K562 (cell line): Measurements from ENCODE around the gene MTRF1L. TPM values are rescaled to one million over a fixed set of nuclear protein-coding genes. Genes with fewer than 3 reads are reported as not detected.

Source experiments
- ATAC-seq: fragments of 200-7000 bp; cut with Tn5 transposase; 3 replicates; pipeline ENCODE4 v1.9.1; 2020; ENCODE audit warnings: moderate library complexity
- BruUV-seq: library from RNA; stranded (reverse); fragments of 400-500 nt; replicated peaks from 2 replicates; lab custom pipeline; 2021; lab: Mats Ljungman, UMichigan
- CTCF ChIA-PET: fragments of 300-600 bp; formaldehyde crosslinking; extraction: SDS; loops from one replicate; lab custom pipeline; 2021; ENCODE audit warnings: low intra/inter-chr PET ratio; lab: Yijun Ruan, JAX
- POLR2A ChIA-PET: fragments of 300-600, 350-650 bp; sonication (Branson Sonifier 250); formaldehyde crosslinking; extraction: SDS; loops from one replicate; lab custom pipeline; 2021; ENCODE audit warnings: antibody characterized with exemption, inconsistent platforms; lab: Yijun Ruan, JAX
- DNase-seq, 4 experiments: peaks; one replicate each; pipeline versions ENCODE4 v3.0.0 to v3.0.0-alpha.2; 2011 to 2018; ENCODE audit warnings: low spot score in 3 of 4, mixed read lengths in 3 of 4; ENCODE audit errors: extremely low read depth in 1 of 4
- FAIRE-seq: peaks from 2 replicates; lab custom pipeline; 2011; peaks lifted over from hg19 to GRCh38; lab: Jason Lieb, UNC
- H2AFZ ChIP-seq: 2 replicates; pipeline ENCODE4 v1.6.0; 2011; ENCODE audit warnings: low read depth, low read length, control low read depth, inconsistent platforms
- H3K27ac ChIP-seq: fragments of 200-600 bp; 3 replicates; pipeline ENCODE4 v1.8.0; 2011; ENCODE audit warnings: low read depth, mild to moderate bottlenecking, control low read depth, inconsistent platforms, low read length, moderate library complexity, mixed read lengths; ENCODE audit errors: extremely low read depth
- H3K27me3 ChIP-seq, 2 experiments: fragments of 300-600 bp in 1 of 2; 2 replicates in 1 of 2; 3 replicates in 1 of 2; pipeline versions ENCODE4 v1.6.0 to v1.8.0; 2011; ENCODE audit warnings: inconsistent platforms in 2 of 2, low read length in 2 of 2, mild to moderate bottlenecking in 1 of 2, mixed read lengths in 1 of 2, moderate library complexity in 1 of 2; ENCODE audit not compliant: control insufficient read depth in 2 of 2, insufficient read depth in 2 of 2
- H3K36me3 ChIP-seq: fragments of 300-600 bp; 3 replicates; pipeline ENCODE4 v1.8.0; 2011; ENCODE audit warnings: mild to moderate bottlenecking, low read length, inconsistent platforms; ENCODE audit not compliant: control insufficient read depth, insufficient read depth
- H3K4me1 ChIP-seq, 2 experiments: fragments of 200-600 bp in 1 of 2; replicated peaks in 1 of 2; 2 replicates in 1 of 2; 3 replicates in 1 of 2; pipeline versions ENCODE4 v1.5.1 to v1.8.0; 2011; ENCODE audit warnings: inconsistent platforms in 2 of 2, low read length in 2 of 2, mild to moderate bottlenecking in 1 of 2, mixed read lengths in 1 of 2, moderate library complexity in 1 of 2; ENCODE audit not compliant: control insufficient read depth in 2 of 2, insufficient read depth in 2 of 2
- H3K4me2 ChIP-seq: 2 replicates; pipeline ENCODE4 v1.6.1; 2011; ENCODE audit warnings: low read length, control low read depth, inconsistent platforms, mixed read lengths; ENCODE audit not compliant: insufficient read depth
- H3K4me3 ChIP-seq: fragments of 200-600 bp; sonication (generic), shearing (Covaris generic); 2 replicates; pipeline ENCODE4 v1.5.1; 2016; ENCODE audit warnings: control low read depth, inconsistent platforms
- H3K79me2 ChIP-seq: fragments of 200-600 bp; 3 replicates; pipeline ENCODE4 v1.8.0; 2011; ENCODE audit warnings: low read length, inconsistent platforms; ENCODE audit not compliant: control insufficient read depth, insufficient read depth
- H3K9ac ChIP-seq, 2 experiments: 2 replicates each; pipeline versions ENCODE4 v1.6.0 to v1.6.1; 2011; ENCODE audit warnings: low read depth in 2 of 2, low read length in 2 of 2, control low read depth in 1 of 2, inconsistent platforms in 1 of 2, mild to moderate bottlenecking in 1 of 2, mixed read lengths in 1 of 2; ENCODE audit not compliant: insufficient read depth in 1 of 2
- H3K9me1 ChIP-seq: one replicate; pipeline ENCODE4 v1.6.0; 2011; ENCODE audit warnings: inconsistent platforms, mild to moderate bottlenecking, low read length, moderate library complexity; ENCODE audit not compliant: control insufficient read depth, insufficient read depth
- H3K9me3 ChIP-seq: replicated peaks from 2 replicates; pipeline ENCODE4 v1.5.1; 2011; ENCODE audit warnings: low read depth, low read length, inconsistent platforms; ENCODE audit not compliant: control insufficient read depth, insufficient read depth
- H4K20me1 ChIP-seq: replicated peaks from 2 replicates; pipeline ENCODE4 v1.6.1; 2011; ENCODE audit warnings: low read length, inconsistent platforms, mixed read lengths; ENCODE audit not compliant: control insufficient read depth, insufficient read depth
- CHD4 ChIP-seq: fragments of 200-600 bp; sonication (generic); IDR thresholded peaks from 3 replicates; pipeline ENCODE4 v1.6.1; 2012; ENCODE audit warnings: low read depth, mild to moderate bottlenecking, mixed read lengths, low read length, inconsistent platforms; ENCODE audit not compliant: insufficient read depth, insufficient replicate concordance, poor library complexity, severe bottlenecking
- ELF1 ChIP-seq: fragments of 200-800 bp; sonication (Bioruptor generic); IDR thresholded peaks from 2 replicates; pipeline ENCODE4 v1.6.1; 2016; ENCODE audit warnings: missing genetic modification characterization, missing compliant biosample characterization
- GATAD2B ChIP-seq: fragments of 450-650 bp; IDR thresholded peaks from 2 replicates; pipeline ENCODE4 v1.6.1; 2017; ENCODE audit warnings: mild to moderate bottlenecking, borderline replicate concordance
- GTF3C2 ChIP-seq: IDR thresholded peaks from 3 replicates; pipeline ENCODE4 v1.6.1; 2011; ENCODE audit warnings: borderline replicate concordance, mild to moderate bottlenecking, moderate library complexity; ENCODE audit not compliant: insufficient read length; ENCODE audit errors: extremely low read depth
- KAT8 ChIP-seq: fragments of 450-650 bp; IDR thresholded peaks from 2 replicates; pipeline ENCODE4 v1.6.1; 2016; ENCODE audit warnings: low read depth, mild to moderate bottlenecking
- KDM5B ChIP-seq: fragments of 200-600 bp; sonication (generic); IDR thresholded peaks from 2 replicates; pipeline ENCODE4 v1.6.1; 2012; ENCODE audit warnings: low read depth, mild to moderate bottlenecking, moderate library complexity, low read length, control low read depth, inconsistent platforms; ENCODE audit not compliant: insufficient replicate concordance
- NEUROD1 ChIP-seq: fragments of 150-350 bp; IDR thresholded peaks from 2 replicates; pipeline ENCODE4 v1.6.1; 2014; ENCODE audit warnings: borderline replicate concordance, low read length, low read depth; ENCODE audit not compliant: partially characterized antibody
- SFPQ ChIP-seq: fragments of 200-400 bp; formaldehyde crosslinking; IDR thresholded peaks from 2 replicates; pipeline ENCODE4 v1.6.1; 2017; ENCODE audit warnings: mild to moderate bottlenecking, low read depth, low read length, moderate library complexity
- SRSF1 ChIP-seq: fragments of 200-400 bp; formaldehyde crosslinking; IDR thresholded peaks from 2 replicates; pipeline ENCODE4 v1.6.1; 2017; ENCODE audit warnings: mild to moderate bottlenecking, low read depth, low read length, moderate library complexity
- ZFP30 ChIP-seq: fragments of 250-450 bp; sonication (Bioruptor Pico); IDR thresholded peaks from 2 replicates; pipeline ENCODE4 v1.8.0; 2022; ENCODE audit warnings: moderate library complexity, mild to moderate bottlenecking, inconsistent platforms, borderline replicate concordance
- ZNF280B ChIP-seq: fragments of 250-450 bp; sonication (Bioruptor Pico); IDR thresholded peaks from 2 replicates; pipeline ENCODE4 v1.5.1; 2021; ENCODE audit warnings: mild to moderate bottlenecking
- ZNF384 ChIP-seq: IDR thresholded peaks from 2 replicates; pipeline ENCODE4 v1.6.1; 2012; ENCODE audit warnings: low read depth, low read length, improper control_type of control experiment
- ZNF639 ChIP-seq, 2 experiments: fragments of 200-800 bp in 1 of 2; sonication (Bioruptor generic) in 1 of 2; sonication (generic) in 1 of 2; formaldehyde crosslinking in 1 of 2; IDR thresholded peaks in 1 of 2; conservative IDR thresholded peaks in 1 of 2; 2 replicates each; pipeline versions ENCODE4 v1.5.0 to v1.6.1; 2016 to 2020; ENCODE audit warnings: missing compliant biosample characterization in 1 of 2, missing genetic modification characterization in 1 of 2, missing genetic modification reagents in 1 of 2
- ZNF668 ChIP-seq: fragments of 250-450 bp; sonication (Bioruptor Pico); IDR thresholded peaks from 2 replicates; pipeline ENCODE4 v1.8.0; 2022; ENCODE audit warnings: mild to moderate bottlenecking, inconsistent platforms
- WGBS: fragments of 100-300 bp; shearing (Covaris generic); methylation state at CpG from one replicate; pipeline ENCODE4 v1.1.6; 2016; ENCODE audit warnings: low coverage, mixed read lengths; ENCODE audit not compliant: insufficient coverage; ENCODE audit errors: missing lambda C conversion rate; 5-methylcytosine and 5-hydroxymethylcytosine counted together
- in situ Hi-C: fragments of 300-500 bp; cut with MboI; formaldehyde crosslinking; loops from 4 replicates; pipeline ENCODE4 v1.15.0; 2018; ENCODE audit warnings: inconsistent platforms, mixed read lengths
- intact Hi-C: fragments of 100-400 bp; cut with micrococcal nuclease; formaldehyde crosslinking; loops from 2 replicates; pipeline ENCODE4 v1.14.2; 2022
- polyA plus RNA-seq, 8 experiments: library from polyadenylated mRNA; depleted of rRNA in 4 of 8; stranded (reverse) in 5 of 8; unstranded in 3 of 8; fragments of >200 nt; fragmentation: Nextera tagmentation in 2 of 8; fragmentation: Illumina TruSeq in 1 of 8; extraction: Ambion mirVana in 2 of 8; extraction: Trizol in 1 of 8; gene quantifications; 2 replicates each; pipeline versions ENCODE4 v1.2.1 to v1.2.3, GENCODE V29; 2011 to 2014; ENCODE audit warnings: inconsistent platforms in 1 of 8, missing spikeins in 1 of 8
- total RNA-seq, 7 experiments: library from RNA; depleted of rRNA in 6 of 7; stranded (reverse); fragments of >200 nt in 6 of 7; fragmentation: Illumina TruSeq in 2 of 7; extraction: Trizol in 2 of 7; gene quantifications; 2 replicates each; pipeline versions ENCODE4 v1.2.1 to v1.2.3, GENCODE V29; 2011 to 2021; ENCODE audit warnings: low replicate concordance in 1 of 7

Gene MTRF1L
- total and polyA plus RNA-seq, 9 of the 15 experiments (the other 6 are each of a cell fraction or from before 2014, with no cell fraction given) = 10.7 to 34.0 (median 30.2) TPM

- Histone ChIP-seq H3K4me3 (no peak overlapping the region), H3K4me1 (no peaks in the 10 kb centered on the region), H3K27me3 (no peaks in the 10 kb centered on the region), H3K9me1 (no peaks in the 10 kb centered on the region), H3K9ac (no peak overlapping the region), H3K4me2 (no peak overlapping the region), H4K20me1 (no peaks in the 10 kb centered on the region), H3K36me3 (no peaks in the 10 kb centered on the region)
- no TSS peak for BruUV-seq
- 0% methylated on average over 3 of the region's 3 CpGs for WGBS
- no peak for TF ChIP-seq ZNF280B (CRISPR knock-in tag)
- TF ChIP-seq GTF3C2 = no peak
- TF ChIP-seq ZNF668 (CRISPR knock-in tag) = no peak
- TF ChIP-seq SFPQ = no peak
- no peak for TF ChIP-seq KDM5B
- no peak for TF ChIP-seq ELF1
- no peak for TF ChIP-seq ZFP30 (CRISPR knock-in tag)
- TF ChIP-seq KAT8 = no peak
- TF ChIP-seq GATAD2B = no peak
- no peak for TF ChIP-seq ZNF384
- no peak for TF ChIP-seq ZNF639 (CRISPR knock-in tag; conservative IDR thresholded peaks at IDR 0.05 in 1 of 2, IDR thresholded peaks at IDR 0.05 in 1 of 2)
- TF ChIP-seq SRSF1 = no peak
- no peak for TF ChIP-seq NEUROD1
- no peak for TF ChIP-seq CHD4
- TF ChIP-seq, all 486 proteins: peak for 0
- intact Hi-C loops (no loop called here), in situ Hi-C loops (no loop called here)
- ATAC-seq = no peak
- ChIA-PET CTCF (no interaction called here), POLR2A (no interaction called here)
- Histone ChIP-seq H3K79me2 (no peaks in the 10 kb centered on the region), H3K9me3 (no peaks in the 10 kb centered on the region), H3K27ac (no peak overlapping the region), H2AFZ (no peak overlapping the region)
- FAIRE-seq = no peak
- DNase-seq = no peak
These were observed 46.1 kb upstream of the MTRF1L start for GRCh38 chr6:153048631-153049030.
